ENCODE results near the gene CNTN4. TPM values are rescaled to one million over a fixed set of nuclear protein-coding genes. Genes with fewer than 3 reads are reported as not detected.
"Not testable (repeated sequence)": the region's sequence is repeated elsewhere in the genome, so short reads cannot be mapped to it uniquely, and the experiment has no call there.

Gene CNTN4
- total RNA-seq, 4 donors from 2014 or later: 2.6 to 91.2 (median 13.2) TPM

GRCh38 chr3:2793987-2794386 is 695.3 kb downstream of the CNTN4 start:
- no peak overlapping the region for H3K4me3 ChIP-seq
- TF ChIP-seq CTCF (IDR thresholded peaks at IDR 0.05) (no peak), POLR2A (IDR thresholded peaks at IDR 0.05) (no peak)
- no peaks in the 10 kb centered on the region for H3K4me1 ChIP-seq
- intact Hi-C loops (cut with DNase I; ENCODE audit: low total_unique reads): no loop called here
- no peaks in the 10 kb centered on the region for H3K9me3 ChIP-seq
- H3K27ac ChIP-seq: no peak overlapping the region
- DNase-seq: no peak
- no peaks in the 10 kb centered on the region for H3K27me3 ChIP-seq
- no peaks in the 10 kb centered on the region for H3K36me3 ChIP-seq

- DNase-seq: no peak
- Histone ChIP-seq H3K27me3 (no peaks in the 10 kb centered on the region), H3K9me3 (no peaks in the 10 kb centered on the region), H3K36me3 (no peaks in the 10 kb centered on the region), H3K4me1 (no peaks in the 10 kb centered on the region), H3K27ac (no peak overlapping the region), H3K4me3 (no peak overlapping the region)
- intact Hi-C loops (cut with DNase I; ENCODE audit: low total_unique reads): no loop called here
- TF ChIP-seq POLR2A (IDR thresholded peaks at IDR 0.05) (no peak), CTCF (IDR thresholded peaks at IDR 0.05) (no peak)
Measured at GRCh38 chr3:2802429-2802828, 703.8 kb downstream of the CNTN4 start.

- TF ChIP-seq CTCF (IDR thresholded peaks at IDR 0.05) (no peak), POLR2A (IDR thresholded peaks at IDR 0.05) (no peak)
- DNase-seq: no peak
- no peak overlapping the region for H3K27ac ChIP-seq
- no peaks in the 10 kb centered on the region for H3K9me3 ChIP-seq
- no peaks in the 10 kb centered on the region for H3K36me3 ChIP-seq
- no peak overlapping the region for H3K4me3 ChIP-seq
- no peaks in the 10 kb centered on the region for H3K27me3 ChIP-seq
- no peaks in the 10 kb centered on the region for H3K4me1 ChIP-seq
- intact Hi-C loops (cut with DNase I; ENCODE audit: low total_unique reads): no loop called here
Measured at GRCh38 chr3:2807514-2807913, 708.8 kb downstream of the CNTN4 start.

- H3K4me3 ChIP-seq: no peak overlapping the region
- no peaks in the 10 kb centered on the region for H3K36me3 ChIP-seq
- H3K9me3 ChIP-seq: no peaks in the 10 kb centered on the region
- intact Hi-C loops (cut with DNase I; ENCODE audit: low total_unique reads): no loop called here
- no peak overlapping the region for H3K27ac ChIP-seq
- DNase-seq: no peak
- H3K4me1 ChIP-seq: no peaks in the 10 kb centered on the region
- H3K27me3 ChIP-seq: no peaks in the 10 kb centered on the region
- TF ChIP-seq POLR2A (IDR thresholded peaks at IDR 0.05) (no peak), CTCF (IDR thresholded peaks at IDR 0.05) (no peak)
Measured at GRCh38 chr3:2810723-2811122, 712.1 kb downstream of the CNTN4 start.

- Histone ChIP-seq H3K9me3 (no peaks in the 10 kb centered on the region), H3K4me3 (no peak overlapping the region), H3K27ac (no peak overlapping the region), H3K27me3 (no peaks in the 10 kb centered on the region), H3K36me3 (no peaks in the 10 kb centered on the region), H3K4me1 (no peaks in the 10 kb centered on the region)
- no peak for TF ChIP-seq POLR2A (IDR thresholded peaks at IDR 0.05)
- TF ChIP-seq CTCF (IDR thresholded peaks at IDR 0.05): no peak
- intact Hi-C loops (cut with DNase I; ENCODE audit: low total_unique reads): no loop called here
- no peak for DNase-seq
Measured at GRCh38 chr3:2819571-2819970, 720.9 kb downstream of the CNTN4 start.

GRCh38 chr3:2820982-2821381 is 722.3 kb downstream of the CNTN4 start:
- DNase-seq; intact Hi-C loops (cut with DNase I; ENCODE audit: low total_unique reads); H3K9me3 ChIP-seq; H3K27ac ChIP-seq; H3K27me3 ChIP-seq; H3K36me3 ChIP-seq; H3K4me1 ChIP-seq; H3K4me3 ChIP-seq: not testable (repeated sequence)
